Neuron (in vitro differentiated cells): ENCODE data around the gene ESD.
"Not testable (repeated sequence)": the region's sequence is repeated elsewhere in the genome, so short reads cannot be mapped to it uniquely, and the experiment has no call there.

Experiments
- H2AFZ ChIP-seq: one replicate; pipeline ENCODE4 v1.6.1; 2013; ENCODE audit warnings: low read depth, mild to moderate bottlenecking, inconsistent platforms, low read length, moderate library complexity
- H3K27me3 ChIP-seq: one replicate; pipeline ENCODE4 v1.6.1; 2013; ENCODE audit warnings: low read length; ENCODE audit not compliant: insufficient read depth
- H3K36me3 ChIP-seq: one replicate; pipeline ENCODE4 v1.6.1; 2013; ENCODE audit warnings: low read length; ENCODE audit not compliant: insufficient read depth
- H3K4me1 ChIP-seq: one replicate; pipeline ENCODE4 v1.6.1; 2013; ENCODE audit warnings: low read length; ENCODE audit not compliant: insufficient read depth
- H3K4me3 ChIP-seq: 2 replicates; pipeline ENCODE4 v1.5.1; 2013; ENCODE audit warnings: mild to moderate bottlenecking, low read length, moderate library complexity
- H3K9me3 ChIP-seq: one replicate; pipeline ENCODE4 v1.6.1; 2013; ENCODE audit warnings: low read length

Gene ESD

DNA sequence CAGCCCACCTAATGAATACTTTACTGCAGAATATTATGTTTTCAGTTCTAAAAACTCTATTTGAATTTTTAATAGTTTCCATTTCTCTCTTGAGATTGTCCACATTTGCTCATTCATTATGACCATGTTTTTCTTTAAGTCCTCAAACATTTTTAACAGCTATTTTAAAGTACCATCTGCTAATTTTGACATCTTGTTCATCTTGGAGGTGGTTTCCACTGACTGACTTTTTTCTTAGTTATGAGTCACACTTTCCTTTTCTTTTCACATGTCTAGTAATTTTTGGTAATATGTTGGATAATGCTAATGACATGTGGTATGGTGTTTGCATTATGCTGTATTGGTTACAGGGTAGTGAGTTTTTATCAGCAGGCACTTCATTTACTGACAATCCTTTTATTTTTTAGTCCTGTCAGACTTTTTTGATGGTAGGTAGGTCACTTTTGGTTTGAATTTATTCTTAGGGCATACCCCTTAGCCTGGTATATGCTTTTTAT is 15.4 kb upstream of the ESD start:
- Histone ChIP-seq H3K9me3 (peaks cover 3% of the 10 kb centered on the region), H3K36me3 (no peaks in the 10 kb centered on the region), H2AFZ (no peak overlapping the region), H3K4me1 (no peaks in the 10 kb centered on the region), H3K27me3 (no peaks in the 10 kb centered on the region), H3K4me3 (no peak overlapping the region)

DNA sequence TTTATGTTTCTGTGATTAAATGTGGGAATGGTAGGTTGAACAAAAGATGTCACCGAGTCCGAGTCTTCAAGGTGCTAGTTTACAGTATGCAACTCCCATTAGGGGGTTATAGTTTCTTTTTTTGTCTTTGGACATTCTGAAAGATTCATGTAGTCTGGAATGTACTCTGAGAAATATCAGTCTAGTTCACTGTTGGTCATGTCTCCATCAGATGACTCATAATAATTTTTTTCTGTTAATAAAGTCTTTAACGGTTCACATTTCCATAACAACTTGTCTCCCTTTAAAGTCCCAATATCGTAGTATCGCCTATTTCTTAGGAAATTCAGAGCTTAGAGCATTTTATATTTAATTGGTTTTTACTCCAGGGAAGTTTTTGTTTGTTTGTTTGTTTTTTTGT is 13.5 kb upstream of the ESD start:
- Histone ChIP-seq H3K4me1 (no peaks in the 10 kb centered on the region), H3K36me3 (no peaks in the 10 kb centered on the region), H3K27me3 (no peaks in the 10 kb centered on the region), H2AFZ (no peak overlapping the region), H3K9me3 (peaks cover 3% of the 10 kb centered on the region), H3K4me3 (no peak overlapping the region)

DNA sequence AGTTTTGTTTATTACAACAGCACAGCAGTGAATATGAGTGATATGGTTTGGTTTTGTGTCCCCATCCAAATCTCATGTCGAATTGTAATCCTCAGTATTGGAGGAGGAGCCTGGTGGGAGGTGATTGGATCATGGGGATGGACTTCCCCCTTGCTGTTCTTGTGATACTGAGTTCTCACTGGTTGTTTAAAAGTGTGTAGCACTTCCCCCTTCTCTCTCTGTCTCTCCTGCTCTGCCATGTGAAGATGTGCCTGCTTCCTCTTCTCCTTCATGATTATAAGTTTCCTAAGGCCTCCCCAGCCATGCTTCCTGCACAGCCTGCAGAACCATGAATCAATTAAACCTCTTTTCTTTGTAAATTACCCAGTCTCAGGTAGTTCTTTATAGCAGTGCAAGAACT is 8.0 kb upstream of the ESD start:
- H3K4me3 ChIP-seq, H3K36me3 ChIP-seq, H3K27me3 ChIP-seq, H3K9me3 ChIP-seq, H3K4me1 ChIP-seq, H2AFZ ChIP-seq: not testable (repeated sequence)

DNA sequence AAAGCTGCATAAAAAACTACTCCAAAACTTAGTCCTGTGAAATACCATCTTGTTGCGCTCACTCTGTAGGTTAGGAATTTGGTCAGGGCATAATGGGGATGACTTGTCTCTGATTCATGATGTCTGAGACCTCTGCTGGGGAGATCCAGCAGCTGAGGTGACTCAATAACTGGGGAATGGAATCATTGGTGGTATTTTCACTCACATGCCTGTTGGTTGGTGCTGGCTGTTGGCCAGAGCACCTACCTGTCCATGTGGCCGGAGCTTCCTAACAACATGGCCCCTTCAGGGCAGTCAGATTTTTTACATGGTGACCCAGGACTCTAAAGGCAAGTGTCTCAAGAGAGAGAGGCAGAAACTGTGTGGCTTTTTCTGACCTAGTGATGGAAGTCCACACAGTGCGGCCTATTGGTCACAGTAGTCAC is 7.4 kb upstream of the ESD start:
- Histone ChIP-seq H3K9me3 (no peaks in the 10 kb centered on the region), H2AFZ (no peak overlapping the region), H3K4me3 (no peak overlapping the region), H3K36me3 (no peaks in the 10 kb centered on the region), H3K4me1 (no peaks in the 10 kb centered on the region), H3K27me3 (peaks cover 3% of the 10 kb centered on the region)

DNA sequence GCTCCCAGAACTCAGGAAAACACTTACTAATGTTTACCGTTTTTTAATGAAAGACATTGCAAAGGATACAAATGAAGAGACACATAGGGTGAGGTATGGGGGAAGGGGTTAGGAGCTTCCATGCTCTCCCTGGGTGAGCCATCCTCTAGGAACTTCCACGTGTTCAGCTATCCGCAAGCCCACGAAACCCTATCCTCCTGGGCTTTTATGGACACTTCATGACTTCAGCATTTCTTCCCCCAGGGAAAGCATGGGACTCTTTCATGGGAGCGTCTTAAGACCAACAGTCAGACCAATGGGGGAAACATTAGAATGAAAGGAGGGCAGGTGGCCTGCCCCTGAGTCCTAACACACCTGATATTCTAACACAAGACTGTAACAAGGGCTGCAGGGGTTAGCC is 6.6 kb upstream of the ESD start:
- H3K27me3 ChIP-seq: peaks cover 3% of the 10 kb centered on the region
- no peak overlapping the region for H2AFZ ChIP-seq
- no peaks in the 10 kb centered on the region for H3K36me3 ChIP-seq
- H3K4me1 ChIP-seq: no peaks in the 10 kb centered on the region
- H3K4me3 ChIP-seq: no peak overlapping the region
- no peaks in the 10 kb centered on the region for H3K9me3 ChIP-seq

DNA sequence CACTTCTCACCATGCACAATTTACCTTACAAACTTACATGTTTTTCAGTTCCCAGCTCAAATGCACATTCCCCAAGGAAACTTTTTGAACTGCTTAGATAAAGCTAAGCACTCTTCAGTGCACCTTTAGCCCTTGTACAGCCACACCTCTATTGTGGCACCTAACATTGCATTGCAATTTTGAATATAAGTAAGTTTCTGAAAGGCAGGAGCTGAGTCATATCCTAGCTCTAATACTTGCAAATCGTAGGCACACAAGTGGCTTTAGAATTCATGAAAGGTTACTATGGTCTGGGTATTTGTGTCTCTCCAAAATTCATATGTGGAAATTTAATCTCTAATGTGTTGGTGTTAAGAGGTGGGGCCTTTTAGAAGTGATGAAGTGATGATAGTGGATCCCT is 4.9 kb upstream of the ESD start:
- Histone ChIP-seq H3K4me3 (no peak overlapping the region), H3K27me3 (peaks cover 3% of the 10 kb centered on the region), H2AFZ (no peak overlapping the region), H3K36me3 (no peaks in the 10 kb centered on the region), H3K4me1 (peaks cover 3% of the 10 kb centered on the region), H3K9me3 (no peaks in the 10 kb centered on the region)

DNA sequence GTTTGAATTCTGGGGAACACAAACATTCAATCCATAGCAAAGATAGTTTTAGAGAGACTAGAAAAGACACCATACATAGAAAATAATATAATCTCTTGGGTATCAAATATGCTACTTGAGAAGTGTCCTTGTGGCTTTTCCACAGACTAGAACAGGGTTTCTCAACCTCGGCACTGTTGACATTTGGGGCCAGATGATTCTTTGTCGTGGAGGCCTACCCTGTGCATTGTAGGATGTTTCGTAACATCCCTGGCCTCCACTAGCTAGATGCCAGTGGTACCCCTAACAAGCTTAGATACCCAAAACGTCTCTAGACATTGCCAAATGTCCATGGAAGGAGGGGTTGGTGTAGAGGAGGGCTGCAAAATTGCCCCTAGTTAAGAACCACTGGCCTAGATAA is 2.2 kb upstream of the ESD start:
- Histone ChIP-seq H3K4me1 (peaks cover 5% of the 10 kb centered on the region), H3K4me3 (no peak overlapping the region), H2AFZ (no peak overlapping the region), H3K27me3 (no peaks in the 10 kb centered on the region), H3K36me3 (no peaks in the 10 kb centered on the region), H3K9me3 (no peaks in the 10 kb centered on the region)

DNA sequence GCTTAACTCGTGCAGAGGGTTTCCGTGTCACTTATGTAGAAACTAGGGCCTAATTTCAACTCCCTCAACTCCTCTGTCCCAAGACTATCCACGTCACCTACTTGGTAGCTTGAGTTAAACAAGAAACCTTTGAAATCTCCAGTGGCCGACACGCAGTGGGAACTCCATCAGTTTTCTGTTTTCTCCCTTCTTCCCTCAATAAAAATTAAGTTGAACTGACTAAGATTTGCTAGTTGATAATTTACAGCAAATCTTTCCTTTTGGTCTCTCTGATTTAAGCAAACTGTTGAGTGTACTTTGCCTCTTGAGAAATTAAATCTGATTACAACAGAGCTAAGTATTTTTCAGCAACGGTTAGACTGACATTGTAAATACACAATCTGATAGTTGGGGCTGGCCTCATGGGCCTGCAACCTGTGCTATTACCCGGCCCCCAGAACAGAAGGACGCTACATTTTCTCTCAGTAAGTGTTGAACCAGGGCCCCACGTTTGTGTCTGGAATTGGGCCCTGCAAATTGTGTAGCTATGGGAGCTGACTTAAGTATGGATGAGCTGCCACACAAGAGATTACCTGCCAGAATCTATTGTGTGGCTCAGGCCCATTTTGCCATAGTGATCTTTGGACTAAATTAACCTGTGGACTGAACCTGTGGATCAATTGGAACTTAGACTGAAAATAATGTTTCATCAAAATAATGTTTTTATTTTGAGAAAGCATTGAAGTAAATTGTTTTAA is 708 bp upstream of the ESD start:
- Histone ChIP-seq H3K9me3 (no peaks in the 10 kb centered on the region), H3K4me3 (peak overlapping the region; percentile 75), H2AFZ (peak overlapping the region; percentile 82), H3K4me1 (peaks cover 5% of the 10 kb centered on the region), H3K27me3 (no peaks in the 10 kb centered on the region), H3K36me3 (peaks cover 4% of the 10 kb centered on the region)

DNA sequence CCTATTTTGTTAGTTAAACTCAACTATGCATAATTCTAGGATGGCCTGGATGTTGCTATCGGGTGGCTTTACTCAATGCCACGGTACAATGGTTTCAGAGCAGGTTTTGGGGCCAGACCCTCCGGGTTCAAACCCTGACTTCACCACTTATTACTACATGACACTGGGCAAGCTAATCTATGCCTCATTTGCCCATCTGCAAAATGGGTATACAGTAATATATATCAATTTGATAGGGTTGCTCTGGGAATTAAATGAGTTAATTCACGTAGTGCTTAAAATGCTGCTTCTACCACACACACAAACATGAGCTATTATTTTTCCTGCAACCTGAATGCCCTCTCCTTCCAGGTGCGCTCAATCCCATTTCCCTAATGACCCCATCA is 839 bp downstream of the ESD start:
- H3K4me3 ChIP-seq: peak overlapping the region; percentile 75
- H3K9me3 ChIP-seq: no peaks in the 10 kb centered on the region
- H2AFZ ChIP-seq: peak overlapping the region; percentile 82
- H3K4me1 ChIP-seq: peaks cover 5% of the 10 kb centered on the region
- H3K36me3 ChIP-seq: peaks cover 10% of the 10 kb centered on the region
- no peaks in the 10 kb centered on the region for H3K27me3 ChIP-seq

DNA sequence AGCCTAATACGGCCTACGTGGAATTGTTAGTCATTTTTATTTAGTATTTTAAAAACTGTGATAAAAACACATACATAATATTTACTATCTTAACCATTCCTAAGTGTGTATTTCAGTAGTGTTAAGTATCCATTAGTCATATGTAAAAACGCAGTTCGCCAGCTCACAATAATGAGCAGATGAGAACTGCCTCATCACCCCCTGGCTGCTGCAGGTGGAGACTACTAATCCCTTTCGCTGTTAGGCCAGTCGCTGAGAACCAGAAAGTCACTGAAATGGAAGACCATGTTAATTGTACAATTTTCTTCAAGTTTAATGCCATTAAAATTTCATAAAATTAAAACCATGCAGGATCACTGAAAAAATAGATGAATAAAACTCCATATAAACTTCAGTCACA is 1.6 kb downstream of the ESD start:
- no peaks in the 10 kb centered on the region for H3K9me3 ChIP-seq
- H2AFZ ChIP-seq: no peak overlapping the region
- no peak overlapping the region for H3K4me3 ChIP-seq
- H3K27me3 ChIP-seq: no peaks in the 10 kb centered on the region
- peaks cover 5% of the 10 kb centered on the region for H3K4me1 ChIP-seq
- H3K36me3 ChIP-seq: peaks cover 18% of the 10 kb centered on the region

DNA sequence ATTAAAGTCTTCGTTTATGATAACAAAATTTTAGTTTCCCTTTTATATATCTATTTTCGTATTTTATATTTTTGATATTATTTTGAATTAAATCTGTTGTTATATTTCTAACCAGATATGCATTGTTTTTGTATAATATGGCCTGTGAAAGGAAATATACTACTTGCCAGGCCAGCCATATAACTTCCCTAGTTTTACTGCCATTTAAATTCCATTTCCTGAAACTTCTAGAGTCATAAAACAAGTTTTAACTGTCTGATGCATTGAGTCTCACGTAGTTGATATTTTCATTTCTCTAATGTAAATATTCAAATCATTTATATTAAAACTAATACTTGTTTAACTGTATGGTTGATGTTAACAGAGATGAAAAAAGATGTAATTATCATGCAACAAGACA is 13.5 kb downstream of the ESD start:
- no peak overlapping the region for H3K4me3 ChIP-seq
- H3K27me3 ChIP-seq: no peaks in the 10 kb centered on the region
- H3K9me3 ChIP-seq: no peaks in the 10 kb centered on the region
- H2AFZ ChIP-seq: no peak overlapping the region
- H3K4me1 ChIP-seq: no peaks in the 10 kb centered on the region
- H3K36me3 ChIP-seq: peaks cover 88% of the 10 kb centered on the region

DNA sequence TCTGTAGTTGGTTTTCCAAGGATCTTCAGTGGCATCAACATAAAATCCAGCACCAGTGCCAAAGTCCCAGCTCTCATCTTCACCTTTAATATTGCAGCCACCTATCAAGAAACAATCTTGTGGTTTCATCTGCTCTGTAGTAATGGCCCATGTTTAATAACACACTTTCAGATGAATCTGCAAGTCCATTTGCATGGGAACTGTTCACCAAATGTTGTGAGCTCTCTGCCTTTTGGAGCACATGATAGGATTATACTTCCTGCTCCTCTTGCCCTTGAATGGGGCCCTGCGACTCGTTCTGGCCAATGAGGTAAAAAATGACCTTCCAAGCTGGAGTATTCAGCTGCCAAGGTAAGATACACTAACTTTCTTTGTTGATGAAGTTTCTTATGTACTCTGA is 14.3 kb downstream of the ESD start:
- H3K4me3 ChIP-seq: no peak overlapping the region
- no peaks in the 10 kb centered on the region for H3K4me1 ChIP-seq
- no peaks in the 10 kb centered on the region for H3K9me3 ChIP-seq
- no peaks in the 10 kb centered on the region for H3K27me3 ChIP-seq
- H3K36me3 ChIP-seq: peaks cover 85% of the 10 kb centered on the region
- no peak overlapping the region for H2AFZ ChIP-seq

DNA sequence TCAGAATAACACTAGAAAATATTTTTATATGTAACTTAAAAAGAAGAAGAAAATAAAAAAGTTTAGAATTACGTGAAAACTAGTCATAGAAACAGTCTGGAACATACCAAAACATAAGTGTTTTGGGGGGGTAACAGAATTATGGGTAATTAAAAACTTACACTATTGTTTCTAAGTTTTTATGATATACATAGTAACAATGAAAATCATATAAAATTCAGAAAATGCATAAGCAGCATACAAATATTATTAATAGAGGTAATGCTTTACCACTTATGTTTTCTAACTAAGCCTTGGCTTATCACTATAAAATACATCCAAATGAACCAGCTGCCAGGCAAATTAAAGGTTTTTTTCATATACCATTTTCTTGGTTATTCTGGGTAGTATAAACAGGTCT is 14.9 kb downstream of the ESD start:
- H3K4me3 ChIP-seq: no peak overlapping the region
- peaks cover 87% of the 10 kb centered on the region for H3K36me3 ChIP-seq
- no peaks in the 10 kb centered on the region for H3K9me3 ChIP-seq
- H3K27me3 ChIP-seq: no peaks in the 10 kb centered on the region
- no peak overlapping the region for H2AFZ ChIP-seq
- H3K4me1 ChIP-seq: no peaks in the 10 kb centered on the region

DNA sequence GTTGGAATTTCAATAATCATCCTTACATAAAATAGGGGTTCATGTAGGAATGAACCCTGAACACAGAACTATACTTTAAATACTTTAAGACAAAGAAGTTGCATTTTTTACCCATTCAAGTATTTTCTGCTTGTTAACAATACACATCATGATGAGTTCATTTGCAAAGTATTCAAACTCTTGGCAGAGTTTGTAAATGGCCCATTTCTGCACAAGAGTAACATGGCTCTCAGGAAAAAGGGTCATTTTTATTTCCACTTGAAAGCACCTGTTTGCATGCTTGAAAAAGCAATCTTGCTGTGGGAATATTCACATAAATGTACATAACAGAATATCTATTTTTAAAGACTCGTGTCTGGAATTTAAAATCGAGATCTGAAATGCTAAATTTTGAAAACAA is 18.1 kb downstream of the ESD start:
- H3K36me3 ChIP-seq: peaks cover 85% of the 10 kb centered on the region
- H3K4me3 ChIP-seq: no peak overlapping the region
- H2AFZ ChIP-seq: no peak overlapping the region
- H3K27me3 ChIP-seq: no peaks in the 10 kb centered on the region
- no peaks in the 10 kb centered on the region for H3K4me1 ChIP-seq
- no peaks in the 10 kb centered on the region for H3K9me3 ChIP-seq
